Lung (tissue), 12 donors: Measurements from ENCODE around the gene FAM114A2. TPM values are rescaled to one million over a fixed set of nuclear protein-coding genes. Genes with fewer than 3 reads are reported as not detected.
A peak's percentile ranks its signal among the peaks of the same experiment; 100 is the strongest.

ENCODE experiments used
- ATAC-seq: fragments of 200-7000 bp; cut with Tn5 transposase; one replicate; pipeline ENCODE4 v1.9.1; 2020; ENCODE audit warnings: moderate number of reproducible peaks; ENCODE audit not compliant: insufficient read depth, low FRiP score
- DNase-seq, 3 donors: peaks; one replicate each; pipeline ENCODE4 v3.0.0-alpha.2; 2013 to 2017
- H3K27ac ChIP-seq, 2 donors: one replicate each; pipeline ENCODE4 v1.5.1; 2013; ENCODE audit warnings: mild to moderate bottlenecking in 2 of 2, moderate library complexity in 2 of 2, control low read depth in 1 of 2, inconsistent platforms in 1 of 2, low read depth in 1 of 2, low read length in 1 of 2
- H3K27me3 ChIP-seq, 3 donors: one replicate each; pipeline ENCODE4 v1.5.1; 2013; ENCODE audit warnings: low read length in 2 of 3; ENCODE audit not compliant: control insufficient read depth in 3 of 3, insufficient read depth in 3 of 3
- H3K36me3 ChIP-seq, 4 donors: one replicate each; pipeline ENCODE4 v1.5.1; 2013; ENCODE audit warnings: low read length in 4 of 4, mild to moderate bottlenecking in 1 of 4, moderate library complexity in 1 of 4; ENCODE audit not compliant: control insufficient read depth in 4 of 4, insufficient read depth in 4 of 4
- H3K4me1 ChIP-seq, 5 donors: one replicate each; pipeline ENCODE4 v1.5.1; 2013; ENCODE audit warnings: low read length in 5 of 5, mild to moderate bottlenecking in 2 of 5, moderate library complexity in 1 of 5; ENCODE audit not compliant: control insufficient read depth in 5 of 5, insufficient read depth in 5 of 5
- H3K4me3 ChIP-seq: one replicate; pipeline ENCODE4 v1.5.1; 2013; ENCODE audit warnings: mild to moderate bottlenecking, control low read depth, moderate library complexity
- H3K9ac ChIP-seq, 2 donors: one replicate each; pipeline ENCODE4 v1.5.1; 2013; ENCODE audit warnings: low read length in 2 of 2, control low read depth in 1 of 2; ENCODE audit not compliant: insufficient read depth in 1 of 2
- H3K9me3 ChIP-seq, 4 donors: one replicate each; pipeline ENCODE4 v1.5.1; 2013; ENCODE audit warnings: low read length in 3 of 4, mild to moderate bottlenecking in 1 of 4, moderate library complexity in 1 of 4; ENCODE audit not compliant: control insufficient read depth in 4 of 4, insufficient read depth in 3 of 4
- WGBS, 2 donors: extraction: QIAGEN DNeasy Blood & Tissue Kit; methylation state at CpG; one replicate each; pipeline ENCODE4 v1.1.7; 2013; 5-methylcytosine and 5-hydroxymethylcytosine counted together
- polyA plus RNA-seq, 2 donors: library from polyadenylated mRNA; stranded (reverse); fragments of 200-250 nt; gene quantifications; one replicate each; pipeline ENCODE4 v1.2.1, GENCODE V29; 2013
- total RNA-seq, 2 donors: library from RNA; depleted of rRNA in 1 of 2; stranded (reverse); fragments of >200 nt in 1 of 2; gene quantifications; one replicate each; pipeline ENCODE4 v1.2.1, GENCODE V29; 2014 to 2021
- TF ChIP-seq, protein P1 (sequence below): IDR thresholded peaks from 2 replicates; pipeline ENCODE4 v1.5.1; 2012; ENCODE audit warnings: mild to moderate bottlenecking; ENCODE audit errors: control extremely low read depth, extremely low read depth
- donor health status: control.
- donor health status: control.
- donor health status: Bipolar disorder and iron deficiency.
- donor health status: healthy.
- donor health status: DM: yes; HTN: yes; CAD: no.

The FAM114A2 gene
- total and polyA plus RNA-seq, 4 donors: 7.3 to 49.7 (median 26.6) TPM

DNA sequence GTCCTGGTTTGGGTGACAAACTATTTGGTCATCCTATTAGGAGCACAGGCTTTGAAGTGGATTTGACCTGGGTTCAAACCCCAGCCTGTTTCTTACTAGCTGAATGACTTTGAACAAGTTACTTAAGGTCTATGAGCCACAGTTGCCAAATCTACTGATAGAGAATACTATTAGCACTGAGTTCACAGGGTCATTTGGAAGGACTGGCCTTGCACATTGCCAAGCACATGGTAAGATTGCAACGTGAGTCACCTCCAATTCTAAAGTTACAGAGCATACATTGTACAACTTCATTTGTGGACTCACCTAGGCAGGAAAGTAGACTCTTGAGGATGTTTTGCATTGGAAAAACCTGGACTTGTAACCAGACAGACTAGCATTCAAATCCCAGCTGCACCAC is 39.0 kb upstream of the FAM114A2 start:
- Histone ChIP-seq H3K4me3 (no peak overlapping the region), H3K9me3 (no peaks in the 10 kb centered on the region), H3K9ac (no peak overlapping the region), H3K4me1 (peaks cover 3 to 22% (median 7%) of the 10 kb centered on the region in 5 donors), H3K36me3 (no peaks in the 10 kb centered on the region), H3K27ac (peak overlapping the region in 1 of 2 donors; percentile 55), H3K27me3 (peaks cover 0 to 2% (median 0%) of the 10 kb centered on the region in 3 donors)
- 39 to 68% methylated on average over 1 of the region's 1 CpG for WGBS, 2 donors
- TF ChIP-seq, protein P1, sequence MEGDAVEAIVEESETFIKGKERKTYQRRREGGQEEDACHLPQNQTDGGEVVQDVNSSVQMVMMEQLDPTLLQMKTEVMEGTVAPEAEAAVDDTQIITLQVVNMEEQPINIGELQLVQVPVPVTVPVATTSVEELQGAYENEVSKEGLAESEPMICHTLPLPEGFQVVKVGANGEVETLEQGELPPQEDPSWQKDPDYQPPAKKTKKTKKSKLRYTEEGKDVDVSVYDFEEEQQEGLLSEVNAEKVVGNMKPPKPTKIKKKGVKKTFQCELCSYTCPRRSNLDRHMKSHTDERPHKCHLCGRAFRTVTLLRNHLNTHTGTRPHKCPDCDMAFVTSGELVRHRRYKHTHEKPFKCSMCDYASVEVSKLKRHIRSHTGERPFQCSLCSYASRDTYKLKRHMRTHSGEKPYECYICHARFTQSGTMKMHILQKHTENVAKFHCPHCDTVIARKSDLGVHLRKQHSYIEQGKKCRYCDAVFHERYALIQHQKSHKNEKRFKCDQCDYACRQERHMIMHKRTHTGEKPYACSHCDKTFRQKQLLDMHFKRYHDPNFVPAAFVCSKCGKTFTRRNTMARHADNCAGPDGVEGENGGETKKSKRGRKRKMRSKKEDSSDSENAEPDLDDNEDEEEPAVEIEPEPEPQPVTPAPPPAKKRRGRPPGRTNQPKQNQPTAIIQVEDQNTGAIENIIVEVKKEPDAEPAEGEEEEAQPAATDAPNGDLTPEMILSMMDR: no peak
- ATAC-seq (peak; percentile 79), DNase-seq (no peak)

DNA sequence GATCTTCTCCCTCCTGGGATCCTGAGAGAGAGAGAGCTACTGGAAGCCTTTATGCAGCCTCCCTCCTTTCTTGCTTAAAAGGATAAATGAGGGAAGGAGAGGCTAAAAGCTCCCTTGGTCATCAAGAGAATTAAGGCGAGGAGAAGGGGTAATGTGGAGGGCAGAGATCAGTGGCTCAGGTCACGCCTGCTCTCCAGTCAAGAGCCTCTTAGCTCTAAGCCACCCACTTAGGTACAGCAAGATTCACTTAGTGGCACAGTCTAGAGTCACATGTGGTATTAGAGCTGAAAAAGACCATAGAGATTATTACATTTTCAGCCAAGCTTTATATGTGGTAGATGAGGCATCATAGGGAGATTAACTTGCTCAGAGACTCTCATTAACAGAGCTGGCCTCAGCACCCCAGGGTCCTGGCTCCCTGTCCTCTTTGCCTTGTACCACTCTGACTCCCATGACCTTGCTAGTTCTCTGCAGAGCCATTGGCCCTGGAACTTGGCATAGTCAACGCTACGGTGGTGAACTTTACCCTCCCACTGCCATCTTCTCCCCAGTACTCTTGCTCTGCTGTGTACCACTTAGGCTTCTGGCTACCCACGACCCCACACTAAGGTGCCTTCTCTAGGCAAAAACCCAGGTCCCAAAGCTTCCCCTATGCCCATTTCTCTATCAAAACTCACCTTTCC is 37.7 kb upstream of the FAM114A2 start:
- ATAC-seq (no peak), DNase-seq (no peak)
- Histone ChIP-seq H3K9ac (no peak overlapping the region), H3K27ac (no peak overlapping the region), H3K27me3 (peaks cover 0 to 2% (median 0%) of the 10 kb centered on the region in 3 donors), H3K4me3 (no peak overlapping the region), H3K9me3 (no peaks in the 10 kb centered on the region), H3K36me3 (no peaks in the 10 kb centered on the region), H3K4me1 (peaks cover 3 to 22% (median 7%) of the 10 kb centered on the region in 5 donors)
- 80 to 93% methylated on average over 5 of the region's 5 CpGs for WGBS, 2 donors
- TF ChIP-seq, protein P1: no peak

DNA sequence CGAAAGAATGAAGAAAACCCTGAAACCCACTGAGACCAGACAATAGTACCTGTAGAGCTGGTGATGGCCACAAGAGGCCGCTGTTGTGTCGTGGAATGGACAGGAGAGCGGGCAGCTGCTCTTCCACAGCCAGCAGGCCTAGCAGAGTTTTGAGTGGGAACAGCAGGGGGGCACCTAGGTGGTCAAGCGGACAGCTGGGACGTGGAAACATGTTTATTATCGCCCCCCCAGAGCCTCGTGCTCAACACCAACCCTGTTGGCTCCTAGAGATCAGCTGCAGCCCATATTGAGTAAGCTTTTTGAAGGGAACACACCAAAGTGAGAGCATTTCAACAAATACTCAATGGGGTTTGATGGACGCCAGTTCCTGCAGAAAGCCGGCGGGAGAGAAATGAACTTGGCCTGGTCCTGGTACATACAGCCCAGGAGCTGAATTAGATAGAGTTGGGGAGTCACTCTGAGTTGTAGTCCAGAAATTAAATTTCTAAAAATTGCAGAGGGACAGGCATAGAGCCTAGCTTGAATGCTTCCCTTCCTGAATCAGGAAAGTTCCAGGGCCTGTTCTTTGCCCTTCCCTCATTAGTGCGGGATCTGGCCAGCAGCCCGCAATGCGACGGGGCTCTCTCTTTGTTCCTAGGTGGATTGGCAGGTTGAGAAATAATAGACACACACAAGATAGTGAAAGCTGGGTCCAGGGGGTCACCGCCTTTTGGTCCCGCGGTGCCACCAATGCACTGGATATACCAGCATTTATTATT is 33.9 kb upstream of the FAM114A2 start:
- TF ChIP-seq, protein P1: peak; percentile 92
- peaks cover 0 to 8% (median 3%) of the 10 kb centered on the region in 5 donors for H3K4me1 ChIP-seq
- WGBS, 2 donors: 40 to 45% methylated on average over 18 of the region's 18 CpGs
- H3K4me3 ChIP-seq: no peak overlapping the region
- H3K9me3 ChIP-seq: no peaks in the 10 kb centered on the region
- H3K27me3 ChIP-seq: peaks cover 0 to 2% (median 0%) of the 10 kb centered on the region in 3 donors
- H3K9ac ChIP-seq: peak overlapping the region in 1 of 2 donors; percentile 30
- no peaks in the 10 kb centered on the region for H3K36me3 ChIP-seq
- ATAC-seq (peak; percentile 97), DNase-seq (peak; percentile 86 to 87 (median 87))
- no peak overlapping the region for H3K27ac ChIP-seq
